IMR-90 (cell line): ENCODE results near the gene UQCC5. TPM values are rescaled to one million over a fixed set of nuclear protein-coding genes. Genes with fewer than 3 reads are reported as not detected.

Experiments used
- ATAC-seq: fragments of 200-7000 bp; cut with Tn5 transposase; 2 replicates; pipeline ENCODE4 v1.9.1; 2020; ENCODE audit warnings: low read depth, mild to moderate bottlenecking, moderate library complexity
- BruUV-seq: library from RNA; stranded (reverse); fragments of 400-500 nt; replicated peaks from 2 replicates; lab custom pipeline; 2021; lab: Mats Ljungman, UMichigan
- CTCF ChIA-PET: fragments of 300-600 bp; formaldehyde crosslinking; extraction: SDS; loops from one replicate; lab custom pipeline; 2021; ENCODE audit warnings: antibody characterized with exemption; lab: Yijun Ruan, JAX
- POLR2A ChIA-PET: fragments of 300-600 bp; sonication (Branson Sonifier 250); formaldehyde crosslinking; loops from one replicate; lab custom pipeline; 2022; ENCODE audit warnings: antibody characterized with exemption; ENCODE audit not compliant: unreplicated experiment; lab: Charles Lee
- DNase-seq: peaks from one replicate; pipeline ENCODE4 v3.0.0; 2013
- H2AFZ ChIP-seq: replicated peaks from 2 replicates; pipeline ENCODE3; 2013; ENCODE audit warnings: low read length, mild to moderate bottlenecking; ENCODE audit not compliant: poor library complexity
- H2AK5ac ChIP-seq: 2 replicates; pipeline ENCODE4 v1.6.1; 2013; ENCODE audit warnings: low read depth, low read length, inconsistent platforms
- H2AK9ac ChIP-seq: replicated peaks from 2 replicates; pipeline ENCODE3; 2013; ENCODE audit warnings: mild to moderate bottlenecking, low read depth, low read length, moderate library complexity; ENCODE audit not compliant: poor library complexity
- H2BK120ac ChIP-seq: 2 replicates; pipeline ENCODE4 v1.6.1; 2013; ENCODE audit warnings: low read depth, low read length, inconsistent platforms
- H2BK15ac ChIP-seq: 3 replicates; pipeline ENCODE4 v1.6.1; 2013; ENCODE audit warnings: low read depth, low read length, inconsistent platforms
- H2BK20ac ChIP-seq: 2 replicates; pipeline ENCODE4 v1.6.1; 2013; ENCODE audit warnings: low read depth, mild to moderate bottlenecking, inconsistent platforms, low read length, moderate library complexity
- H2BK5ac ChIP-seq: 2 replicates; pipeline ENCODE4 v1.6.1; 2013; ENCODE audit warnings: mild to moderate bottlenecking, low read depth, low read length, inconsistent platforms; ENCODE audit not compliant: poor library complexity, severe bottlenecking
- H3K14ac ChIP-seq: replicated peaks from 2 replicates; pipeline ENCODE4 v1.6.1; 2013; ENCODE audit warnings: low read depth, low read length, inconsistent platforms
- H3K18ac ChIP-seq: 2 replicates; pipeline ENCODE4 v1.6.1; 2013; ENCODE audit warnings: low read depth, low read length, control low read depth
- H3K23ac ChIP-seq: 2 replicates; pipeline ENCODE4 v1.6.1; 2013; ENCODE audit warnings: low read depth, low read length, inconsistent platforms
- H3K27ac ChIP-seq: 2 replicates; pipeline ENCODE4 v1.5.1; 2013; ENCODE audit warnings: mild to moderate bottlenecking, control low read depth, low read length; ENCODE audit not compliant: insufficient read depth
- H3K27me3 ChIP-seq: 2 replicates; pipeline ENCODE4 v1.6.1; 2013; ENCODE audit warnings: low read length; ENCODE audit not compliant: control insufficient read depth, insufficient read depth
- H3K36me3 ChIP-seq: 2 replicates; pipeline ENCODE4 v1.6.1; 2013; ENCODE audit warnings: low read length, mixed read lengths; ENCODE audit not compliant: control insufficient read depth, insufficient read depth
- H3K4ac ChIP-seq: 2 replicates; pipeline ENCODE4 v1.6.1; 2013; ENCODE audit warnings: low read depth, low read length, inconsistent platforms
- H3K4me1 ChIP-seq: 2 replicates; pipeline ENCODE4 v1.6.1; 2013; ENCODE audit warnings: low read length, mixed read lengths; ENCODE audit not compliant: control insufficient read depth, insufficient read depth
- H3K4me2 ChIP-seq: 2 replicates; pipeline ENCODE4 v1.6.1; 2013; ENCODE audit warnings: low read depth, mild to moderate bottlenecking, control low read depth, low read length, moderate library complexity
- H3K4me3 ChIP-seq: 2 replicates; pipeline ENCODE4 v1.5.1; 2013; ENCODE audit warnings: low read depth, mild to moderate bottlenecking, control low read depth, low read length, moderate library complexity; ENCODE audit not compliant: insufficient read depth
- H3K56ac ChIP-seq: 2 replicates; pipeline ENCODE4 v1.6.1; 2013; ENCODE audit warnings: low read length, inconsistent platforms; ENCODE audit not compliant: insufficient read depth; ENCODE audit errors: extremely low read depth
- H3K79me1 ChIP-seq, 2 experiments: 2 replicates each; pipeline ENCODE4 v1.6.1; 2013; ENCODE audit warnings: low read length in 2 of 2, inconsistent platforms in 1 of 2, low read depth in 1 of 2
- H3K9ac ChIP-seq: 2 replicates; pipeline ENCODE4 v1.6.1; 2013; ENCODE audit warnings: low read depth, low read length, control low read depth
- H3K9me1 ChIP-seq: 2 replicates; pipeline ENCODE4 v1.6.1; 2013; ENCODE audit warnings: low read length, inconsistent platforms; ENCODE audit not compliant: insufficient read depth
- H3K9me3 ChIP-seq: 2 replicates; pipeline ENCODE4 v1.6.1; 2013; ENCODE audit warnings: low read length; ENCODE audit not compliant: control insufficient read depth, insufficient read depth
- H4K20me1 ChIP-seq: 2 replicates; pipeline ENCODE4 v1.6.1; 2013; ENCODE audit warnings: low read length, inconsistent platforms; ENCODE audit not compliant: insufficient read depth
- H4K5ac ChIP-seq: 2 replicates; pipeline ENCODE4 v1.6.1; 2013; ENCODE audit warnings: mild to moderate bottlenecking, low read depth, low read length, control low read depth
- H4K8ac ChIP-seq, 2 experiments: 2 replicates each; pipeline ENCODE4 v1.6.1; 2013; ENCODE audit warnings: low read depth in 2 of 2, low read length in 2 of 2, control low read depth in 1 of 2, inconsistent platforms in 1 of 2
- H4K91ac ChIP-seq: 2 replicates; pipeline ENCODE4 v1.6.1; 2013; ENCODE audit warnings: low read depth, low read length, inconsistent platforms; ENCODE audit not compliant: insufficient read depth
- BHLHE40 ChIP-seq: fragments of 150-350 bp; IDR thresholded peaks from 2 replicates; pipeline ENCODE4 v1.6.1; 2016; ENCODE audit warnings: mild to moderate bottlenecking, low read depth, low read length
- CEBPB ChIP-seq: IDR thresholded peaks from 2 replicates; pipeline ENCODE4 v1.6.1; 2012; ENCODE audit warnings: low read depth, low read length, improper control_type of control experiment
- CHD1 ChIP-seq: IDR thresholded peaks from 2 replicates; pipeline ENCODE4 v1.6.1; 2012; ENCODE audit warnings: low read depth, low read length, improper control_type of control experiment
- CTCF ChIP-seq: conservative IDR thresholded peaks from 2 replicates; pipeline ENCODE4 v1.5.1; 2012; ENCODE audit warnings: mild to moderate bottlenecking, low read depth, low read length, improper control_type of control experiment
- FOS ChIP-seq: fragments of 150-350 bp; IDR thresholded peaks from 2 replicates; pipeline ENCODE4 v1.6.1; 2016; ENCODE audit warnings: low read depth, low read length
- MAZ ChIP-seq: IDR thresholded peaks from 2 replicates; pipeline ENCODE4 v1.6.1; 2012; ENCODE audit warnings: low read depth, mild to moderate bottlenecking, low read length, improper control_type of control experiment, moderate library complexity, borderline replicate concordance
- NFE2L2 ChIP-seq: fragments of 150-350 bp; IDR thresholded peaks from 2 replicates; pipeline ENCODE4 v1.6.1; 2016; ENCODE audit warnings: low read depth, mild to moderate bottlenecking, low read length
- POLR2A ChIP-seq: IDR thresholded peaks from 2 replicates; pipeline ENCODE4 v1.6.1; 2012; ENCODE audit warnings: mild to moderate bottlenecking, low read depth, low read length
- RAD21 ChIP-seq: IDR thresholded peaks from 2 replicates; pipeline ENCODE4 v1.6.1; 2012; ENCODE audit warnings: low read length, improper control_type of control experiment
- RCOR1 ChIP-seq: IDR thresholded peaks from 2 replicates; pipeline ENCODE4 v1.6.1; 2012; ENCODE audit warnings: mild to moderate bottlenecking, low read length, improper control_type of control experiment; ENCODE audit not compliant: insufficient replicate concordance
- RFX5 ChIP-seq: IDR thresholded peaks from 2 replicates; pipeline ENCODE4 v1.8.0; 2012; ENCODE audit warnings: low read depth, mild to moderate bottlenecking, low read length, moderate library complexity
- SMC3 ChIP-seq: fragments of 150-350 bp; IDR thresholded peaks from 2 replicates; pipeline ENCODE4 v1.6.1; 2016; ENCODE audit warnings: low read depth, mild to moderate bottlenecking, antibody characterized with exemption, low read length, moderate library complexity
- USF2 ChIP-seq: fragments of 150-350 bp; IDR thresholded peaks from 2 replicates; pipeline ENCODE4 v1.6.1; 2017; ENCODE audit warnings: mild to moderate bottlenecking, antibody characterized with exemption, low read length, low read depth
- WGBS, 2 experiments: methylation state at CpG; one replicate each; pipeline versions ENCODE4 v1.1.5 to v1.1.7; 2013; ENCODE audit warnings: missing lambda C conversion rate in 2 of 2; ENCODE audit not compliant: insufficient read length in 1 of 2; ENCODE audit errors: extremely low coverage in 2 of 2; 5-methylcytosine and 5-hydroxymethylcytosine counted together
- dilution Hi-C: fragments of 300-500 bp; cut with HindIII; formaldehyde crosslinking; loops from one replicate; pipeline ENCODE4 v1.14.3; 2018; ENCODE audit warnings: low sequenced_read_pairs; ENCODE audit not compliant: unreplicated experiment
- in situ Hi-C: fragments of 300-500 bp; cut with MboI; formaldehyde crosslinking; loops from 3 replicates; pipeline ENCODE4 v1.14.3; 2019; ENCODE audit warnings: low sequenced_read_pairs, inconsistent platforms, mixed read lengths
- intact Hi-C: fragments of 100-400 bp; cut with micrococcal nuclease; formaldehyde crosslinking; loops from 2 replicates; pipeline ENCODE4 v1.10.0; 2022
- polyA plus RNA-seq, 3 experiments: library from polyadenylated mRNA; depleted of rRNA; stranded (reverse); fragments of >200 nt; gene quantifications; 2 replicates each; pipeline ENCODE4 v1.2.3, GENCODE V29; 2012; ENCODE audit warnings: low replicate concordance in 1 of 3
- total RNA-seq: library from RNA; depleted of rRNA; stranded (reverse); fragments of >200 nt; gene quantifications from 2 replicates; pipeline ENCODE4 v1.2.3, GENCODE V29; 2012
- TF ChIP-seq, protein P1 (sequence below): fragments of 150-350 bp; IDR thresholded peaks from 2 replicates; pipeline ENCODE4 v1.6.1; 2016; ENCODE audit warnings: low read depth, mild to moderate bottlenecking, low read length, moderate library complexity, borderline replicate concordance

The UQCC5 gene
- total and polyA plus RNA-seq, 2 of the 4 experiments (the other 2 are of a cell fraction): 1.1 to 16.9 TPM

GRCh38 chr3:52511509-52511908 is 24.9 kb upstream of the UQCC5 start:
- Histone ChIP-seq H3K9me3 (no peaks in the 10 kb centered on the region), H4K20me1 (no peaks in the 10 kb centered on the region; the same call in 1 of the 2 replicates), H3K36me3 (no peaks in the 10 kb centered on the region), H2BK5ac (no peak overlapping the region), H2AFZ (no peak overlapping the region), H3K4me3 (no peak overlapping the region), H3K9me1 (0 out of 2 replicates have a peak, but pooled peaks cover 3% of the 10 kb centered on the region), H2AK5ac (no peak overlapping the region), H3K27me3 (peaks cover 55% of the 10 kb centered on the region), H2AK9ac (no peak overlapping the region), H3K14ac (no peak overlapping the region), H3K9ac (no peak overlapping the region), H2BK15ac (no peak overlapping the region), H2BK120ac (no peak overlapping the region), H3K56ac (no peak overlapping the region), H3K4me2 (no peak overlapping the region), H3K4ac (no peak overlapping the region), H3K27ac (no peak overlapping the region), H3K18ac (no peak overlapping the region), H3K79me1 (no peaks in the 10 kb centered on the region), H2BK20ac (no peak overlapping the region), H4K5ac (no peak overlapping the region), H4K91ac (no peak overlapping the region), H3K4me1 (peaks cover 3% of the 10 kb centered on the region; the same call in 1 of the 2 replicates), H3K23ac (no peak overlapping the region), H4K8ac (no peak overlapping the region)
- WGBS, 2 experiments: 70% methylated on average over 5 of the region's 7 CpGs; no CpG with 5 or more reads in 1 of the 2 experiments
- no TSS peak for BruUV-seq
- POLR2A ChIA-PET: no interaction called here
- CTCF ChIA-PET: no interaction called here
- dilution Hi-C loops (no loop called here), intact Hi-C loops (no loop called here), in situ Hi-C loops (no loop called here)
- DNase-seq (no peak), ATAC-seq (no peak)
- TF ChIP-seq CHD1: no peak
- TF ChIP-seq, protein P1, sequence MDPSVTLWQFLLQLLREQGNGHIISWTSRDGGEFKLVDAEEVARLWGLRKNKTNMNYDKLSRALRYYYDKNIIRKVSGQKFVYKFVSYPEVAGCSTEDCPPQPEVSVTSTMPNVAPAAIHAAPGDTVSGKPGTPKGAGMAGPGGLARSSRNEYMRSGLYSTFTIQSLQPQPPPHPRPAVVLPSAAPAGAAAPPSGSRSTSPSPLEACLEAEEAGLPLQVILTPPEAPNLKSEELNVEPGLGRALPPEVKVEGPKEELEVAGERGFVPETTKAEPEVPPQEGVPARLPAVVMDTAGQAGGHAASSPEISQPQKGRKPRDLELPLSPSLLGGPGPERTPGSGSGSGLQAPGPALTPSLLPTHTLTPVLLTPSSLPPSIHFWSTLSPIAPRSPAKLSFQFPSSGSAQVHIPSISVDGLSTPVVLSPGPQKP: no peak
- no peak for TF ChIP-seq CTCF
- TF ChIP-seq SMC3: no peak
- no peak for TF ChIP-seq USF2
- no peak for TF ChIP-seq CEBPB
- no peak for TF ChIP-seq FOS
- no peak for TF ChIP-seq NFE2L2
- TF ChIP-seq POLR2A: no peak
- no peak for TF ChIP-seq BHLHE40
- TF ChIP-seq RCOR1: no peak
- TF ChIP-seq MAZ: no peak
- TF ChIP-seq RFX5: no peak
- no peak for TF ChIP-seq RAD21
